Measurements from ENCODE around the gene FAM168A.

The FAM168A gene

GRCh38 chr11:73521621-73522020 lies 76.3 kb downstream of the FAM168A start:
- DNase-seq (ENCODE audit: extremely low read depth in 1 of 2, low read depth in 1 of 2): no peak

- DNase-seq (ENCODE audit: extremely low read depth in 1 of 2, low read depth in 1 of 2): no peak
These were observed 77.4 kb downstream of the FAM168A start for GRCh38 chr11:73520353-73521061.

GRCh38 chr11:73519266-73519665 lies 78.6 kb downstream of the FAM168A start:
- no peak for DNase-seq (ENCODE audit: extremely low read depth in 1 of 2, low read depth in 1 of 2)

GRCh38 chr11:73518195-73518594 lies 79.7 kb downstream of the FAM168A start:
- DNase-seq (ENCODE audit: extremely low read depth in 1 of 2, low read depth in 1 of 2): no peak

GRCh38 chr11:73516080-73516479 lies 81.8 kb downstream of the FAM168A start:
- no peak for DNase-seq (ENCODE audit: extremely low read depth in 1 of 2, low read depth in 1 of 2)

GRCh38 chr11:73513707-73514106 lies 84.2 kb downstream of the FAM168A start:
- no peak for DNase-seq (ENCODE audit: extremely low read depth in 1 of 2, low read depth in 1 of 2)

- no peak for DNase-seq (ENCODE audit: extremely low read depth in 1 of 2, low read depth in 1 of 2)
These were observed 87.0 kb downstream of the FAM168A start for GRCh38 chr11:73510877-73511276.

- DNase-seq (ENCODE audit: extremely low read depth in 1 of 2, low read depth in 1 of 2): no peak
These were observed 87.8 kb downstream of the FAM168A start for GRCh38 chr11:73510106-73510505.

- DNase-seq (ENCODE audit: extremely low read depth in 1 of 2, low read depth in 1 of 2): no peak
These were observed 88.7 kb downstream of the FAM168A start for GRCh38 chr11:73509188-73509587.

- DNase-seq (ENCODE audit: extremely low read depth in 1 of 2, low read depth in 1 of 2): no peak
These were observed 89.4 kb downstream of the FAM168A start for GRCh38 chr11:73508243-73509176.

- DNase-seq (ENCODE audit: extremely low read depth in 1 of 2, low read depth in 1 of 2): no peak
These were observed 90.8 kb downstream of the FAM168A start for GRCh38 chr11:73507086-73507485.

- no peak for DNase-seq (ENCODE audit: extremely low read depth in 1 of 2, low read depth in 1 of 2)
These were observed 91.9 kb downstream of the FAM168A start for GRCh38 chr11:73506038-73506437.

GRCh38 chr11:73498343-73498742 lies 99.6 kb downstream of the FAM168A start:
- DNase-seq (ENCODE audit: extremely low read depth in 1 of 2, low read depth in 1 of 2): no peak

- DNase-seq (ENCODE audit: extremely low read depth in 1 of 2, low read depth in 1 of 2): no peak
These were observed 101.8 kb downstream of the FAM168A start for GRCh38 chr11:73496134-73496533.

GRCh38 chr11:73495731-73496130 lies 102.2 kb downstream of the FAM168A start:
- no peak for DNase-seq (ENCODE audit: extremely low read depth in 1 of 2, low read depth in 1 of 2)

- no peak for DNase-seq (ENCODE audit: extremely low read depth in 1 of 2, low read depth in 1 of 2)
These were observed 103.8 kb downstream of the FAM168A start for GRCh38 chr11:73493956-73494598.

- DNase-seq (ENCODE audit: extremely low read depth in 1 of 2, low read depth in 1 of 2): no peak
These were observed 116.3 kb downstream of the FAM168A start for GRCh38 chr11:73481626-73482025.

GRCh38 chr11:73480677-73481076 lies 117.2 kb downstream of the FAM168A start:
- DNase-seq (ENCODE audit: extremely low read depth in 1 of 2, low read depth in 1 of 2): no peak

- DNase-seq (ENCODE audit: extremely low read depth in 1 of 2, low read depth in 1 of 2): no peak
These were observed 119.1 kb downstream of the FAM168A start for GRCh38 chr11:73478737-73479347.

GRCh38 chr11:73477518-73477917 lies 120.4 kb downstream of the FAM168A start:
- no peak for DNase-seq (ENCODE audit: extremely low read depth in 1 of 2, low read depth in 1 of 2)

- DNase-seq (ENCODE audit: extremely low read depth in 1 of 2, low read depth in 1 of 2): no peak
These were observed 122.3 kb downstream of the FAM168A start for GRCh38 chr11:73475549-73476095.
